ENCODE measurements around the gene GRM5.

GRM5 gene

DNA sequence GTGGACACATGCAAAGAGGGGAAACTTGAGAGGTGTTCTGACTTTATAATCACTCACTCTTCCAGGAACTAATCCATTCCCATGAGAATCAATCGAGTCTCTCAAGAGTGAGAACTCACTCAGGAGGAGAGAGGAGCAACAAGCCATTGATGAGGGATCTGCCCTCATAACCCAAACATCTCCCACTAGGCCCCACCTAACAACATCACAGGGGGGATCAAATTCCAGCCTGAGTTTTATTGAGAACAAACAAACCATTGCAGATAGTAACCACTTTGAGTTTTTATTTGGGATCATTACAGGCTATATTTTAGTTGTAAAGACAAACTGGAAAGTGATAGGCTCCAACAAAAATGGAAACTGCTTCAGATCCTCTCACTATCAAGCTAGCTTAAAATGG lies 399.4 kb downstream of the GRM5 start:
- no peak for TF ChIP-seq CTCF (IDR thresholded peaks at IDR 0.05; ENCODE audit: control extremely low read depth, extremely low read depth, low read depth, missing control alignments)
- DNase-seq (ENCODE audit: extremely low spot score) = no peak
- ChIA-PET POLR2A (no interaction called here), CTCF (no interaction called here)

- ChIA-PET CTCF (no interaction called here), POLR2A (no interaction called here)
- no peak for DNase-seq (ENCODE audit: extremely low spot score)
- TF ChIP-seq CTCF (IDR thresholded peaks at IDR 0.05; ENCODE audit: control extremely low read depth, extremely low read depth, low read depth, missing control alignments) = no peak
These were observed 408.6 kb downstream of the GRM5 start for GRCh38 chr11:88657076-88657738.

GRCh38 chr11:88656283-88656682 lies 409.5 kb downstream of the GRM5 start:
- ChIA-PET POLR2A (no interaction called here), CTCF (no interaction called here)
- TF ChIP-seq CTCF (IDR thresholded peaks at IDR 0.05; ENCODE audit: control extremely low read depth, extremely low read depth, low read depth, missing control alignments) = no peak
- DNase-seq (ENCODE audit: extremely low spot score) = no peak

DNA sequence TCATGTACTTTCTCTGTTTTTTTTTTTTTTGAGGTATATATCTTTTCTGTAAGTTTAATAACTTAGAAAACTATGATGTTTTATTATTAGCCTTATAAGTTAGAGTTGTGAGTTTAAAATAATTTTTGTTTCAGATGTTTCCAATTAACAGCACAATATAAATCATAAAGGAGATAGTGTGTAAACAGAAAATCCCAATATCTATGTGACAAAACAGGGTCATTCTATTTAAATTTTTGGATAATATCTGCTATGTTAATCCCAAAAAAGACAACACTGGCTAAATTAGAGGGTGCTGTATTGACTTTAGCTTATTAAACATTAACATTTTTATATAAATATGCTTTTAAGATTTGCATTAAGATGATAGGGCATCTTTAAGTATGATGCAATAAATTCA lies 410.1 kb downstream of the GRM5 start:
- ChIA-PET CTCF (interaction anchor here (1.1 kb wide), 1 partner anchor 33 kb away, joined by 3 read pairs; no protein-coding TSS in a partner anchor), POLR2A (no interaction called here)
- TF ChIP-seq CTCF (IDR thresholded peaks at IDR 0.05; ENCODE audit: control extremely low read depth, extremely low read depth, low read depth, missing control alignments) = no peak
- no peak for DNase-seq (ENCODE audit: extremely low spot score)

DNA sequence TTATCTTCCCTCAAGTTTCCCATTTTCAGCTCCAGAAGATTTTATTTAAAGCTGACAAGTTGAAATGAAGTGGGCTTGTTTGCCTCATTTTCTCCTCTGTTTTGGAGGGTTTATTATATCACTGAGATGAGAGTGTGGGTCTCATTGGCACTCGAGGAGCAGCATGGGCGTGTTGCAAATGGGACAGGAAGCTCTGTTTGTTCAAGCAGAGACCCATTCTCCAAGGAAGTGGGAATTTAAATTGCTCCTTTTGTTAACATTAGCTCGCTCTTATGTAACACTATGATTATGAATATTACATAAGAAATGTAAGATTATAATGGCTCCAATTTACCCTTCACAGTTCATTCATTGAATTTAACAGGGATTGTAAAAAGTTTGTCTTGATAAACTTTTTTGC lies 410.6 kb downstream of the GRM5 start:
- no peak for TF ChIP-seq CTCF (IDR thresholded peaks at IDR 0.05; ENCODE audit: control extremely low read depth, extremely low read depth, low read depth, missing control alignments)
- ChIA-PET CTCF (interaction anchor here (1.1 kb wide), 1 partner anchor 33 kb away, joined by 3 read pairs; no protein-coding TSS in a partner anchor), POLR2A (no interaction called here)

DNA sequence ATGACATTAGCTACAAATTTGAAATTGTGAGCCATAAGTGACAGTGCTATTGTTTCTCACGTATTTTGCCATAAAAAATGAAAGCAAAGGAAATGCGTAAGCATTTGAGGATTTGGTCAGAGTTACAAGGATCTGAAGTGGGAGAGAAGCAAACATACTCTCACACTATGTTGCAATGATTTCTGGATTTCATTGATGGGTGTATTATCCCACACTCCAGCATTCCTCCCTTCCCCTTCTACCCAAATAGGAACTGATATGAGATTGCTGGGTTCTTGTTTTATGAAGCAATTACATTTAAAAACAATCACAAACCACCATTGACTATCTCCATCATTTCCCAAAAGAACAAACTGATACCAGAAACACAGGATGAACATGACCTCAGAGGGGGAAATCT lies 414.2 kb downstream of the GRM5 start:
- no peak for DNase-seq (ENCODE audit: extremely low spot score)
- ChIA-PET POLR2A (no interaction called here), CTCF (interaction anchor here (1.0 kb wide), 1 partner anchor 18 kb away, joined by 4 read pairs; no protein-coding TSS in a partner anchor)
- no peak for TF ChIP-seq CTCF (IDR thresholded peaks at IDR 0.05; ENCODE audit: control extremely low read depth, extremely low read depth, low read depth, missing control alignments)

More for the DNA sequence above, 410.6 kb downstream of the GRM5 start:
- no peak for DNase-seq (ENCODE audit: extremely low spot score)

Data from GM10248 (cell line).